ENCODE results near the gene VAV2.

Gene VAV2

DNA sequence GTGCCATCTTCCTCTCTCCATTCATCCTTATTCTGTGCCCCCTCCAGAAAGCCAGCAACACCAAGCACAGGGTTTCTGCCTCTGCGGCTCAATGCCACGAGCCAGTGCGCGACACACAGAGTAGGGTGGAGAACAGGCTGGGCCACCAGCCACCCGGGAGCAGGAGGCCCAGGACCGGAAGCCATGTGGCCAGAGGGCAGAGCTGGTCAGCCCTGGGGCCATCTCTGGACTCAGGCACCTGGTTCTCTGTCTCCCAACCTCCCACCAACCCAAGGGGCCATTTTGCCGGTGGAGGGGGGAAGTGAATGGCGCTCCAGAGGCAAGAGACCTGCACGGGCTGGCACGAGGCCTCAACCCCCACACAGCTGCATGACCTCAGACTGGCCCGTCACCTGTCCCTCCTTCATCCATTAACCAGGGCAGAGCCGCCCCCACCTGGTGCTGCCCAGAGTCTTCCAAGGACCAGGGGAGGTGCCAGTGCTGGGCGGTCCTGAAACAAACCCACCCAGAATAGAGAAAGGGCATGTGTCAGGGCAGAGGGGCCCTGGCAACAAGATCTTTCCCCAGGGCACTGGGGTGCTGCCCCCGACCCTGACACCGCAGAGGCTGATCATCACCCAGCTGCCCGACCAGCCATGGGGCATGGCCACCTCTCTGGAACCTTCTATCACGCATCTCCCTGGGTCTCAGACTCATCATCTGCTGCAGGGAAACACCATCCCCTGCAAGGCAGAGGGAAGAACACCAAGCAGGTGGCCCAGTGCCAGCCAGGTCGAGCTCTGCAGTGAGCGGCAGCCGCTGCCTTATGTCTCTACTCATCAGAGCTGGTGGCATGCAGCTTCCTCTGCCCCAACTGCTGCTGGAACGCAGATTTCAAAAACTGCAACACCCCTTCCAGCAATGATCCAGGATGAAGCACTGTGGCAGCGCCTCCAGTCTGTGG, 11.9 kb downstream of the VAV2 start:
- DNase-seq: no peak

DNA sequence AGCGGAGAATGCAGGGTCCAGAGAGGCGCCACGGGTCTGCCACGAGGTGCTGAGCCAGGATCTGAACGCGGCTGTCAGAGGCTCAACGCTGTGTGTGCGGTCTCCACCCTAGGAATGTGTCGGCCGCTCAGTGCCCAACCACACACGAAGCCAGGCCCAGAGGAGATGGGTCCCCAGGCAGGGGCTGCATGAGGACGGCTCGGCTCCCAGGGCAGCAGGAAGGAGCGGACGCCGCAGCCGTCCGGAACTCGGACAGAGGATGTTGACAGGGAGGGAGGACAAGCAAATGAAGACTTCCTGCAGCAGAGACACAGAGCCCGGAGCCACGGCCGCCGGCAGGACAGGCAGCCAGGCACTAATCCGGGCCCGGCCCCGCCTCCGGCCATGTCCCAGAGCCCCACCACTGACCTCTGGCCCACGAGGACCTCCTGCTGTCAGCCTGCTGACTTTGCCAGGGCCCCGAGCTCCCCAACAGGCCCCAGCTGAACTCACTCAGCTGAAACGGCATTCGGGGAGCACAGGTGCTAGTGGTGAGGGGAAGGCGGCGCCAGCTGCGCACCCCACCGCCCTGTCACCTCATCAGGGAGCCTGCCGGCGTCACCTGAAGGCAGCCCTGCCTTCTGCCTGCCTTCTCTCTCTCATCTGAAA, 12.7 kb downstream of the VAV2 start:
- DNase-seq: no peak

DNA sequence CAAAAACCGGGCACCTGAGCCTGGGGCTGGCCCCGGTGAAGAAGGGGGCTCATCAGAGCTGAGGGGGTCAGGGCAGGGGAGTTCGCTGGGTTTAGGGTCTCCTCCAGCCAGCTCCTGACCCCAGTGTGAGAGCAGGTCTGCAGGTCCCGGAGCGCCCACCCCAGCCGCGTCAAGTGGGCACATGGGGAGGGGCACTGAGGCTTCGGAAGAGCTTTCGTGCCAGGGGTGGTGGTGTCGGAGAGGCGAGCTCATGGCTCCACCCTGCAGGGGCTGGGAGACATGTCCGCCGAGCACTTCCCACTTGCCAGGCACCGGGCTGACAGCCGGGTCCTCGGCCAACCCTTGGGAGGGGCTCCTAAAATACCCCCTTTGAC, 13.2 kb downstream of the VAV2 start:
- DNase-seq: no peak

DNA sequence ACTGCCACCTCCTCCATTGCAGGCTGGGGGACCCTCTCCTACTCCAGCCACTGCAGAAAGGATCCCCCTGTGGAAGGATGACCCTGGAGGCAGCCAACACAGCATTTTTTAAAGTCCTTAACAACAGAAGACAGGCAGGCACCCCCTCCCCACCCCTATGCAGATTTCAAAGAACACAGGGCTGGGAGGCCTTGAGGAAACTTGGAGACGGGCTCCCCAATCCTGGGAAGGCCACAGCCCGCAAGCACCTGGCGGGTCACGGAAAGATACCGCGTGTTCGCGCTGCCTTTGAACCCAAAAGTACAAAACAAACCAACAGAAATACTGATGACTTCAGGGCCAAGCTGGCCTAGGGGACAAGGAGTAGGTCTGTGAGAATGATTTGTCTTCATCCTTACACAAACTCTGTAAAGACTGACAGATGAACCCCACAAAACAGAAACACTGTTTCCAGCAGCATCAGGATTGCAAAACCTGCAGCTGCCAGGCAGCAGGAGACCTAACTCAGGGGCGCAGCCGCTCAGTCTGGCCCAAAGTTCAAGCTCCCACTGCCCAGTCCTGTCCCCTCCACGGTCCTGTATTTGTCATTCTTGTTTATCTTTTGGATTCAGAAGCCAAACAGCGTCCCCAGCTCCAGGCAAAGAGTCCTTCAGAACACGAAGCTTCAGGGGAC, 13.8 kb downstream of the VAV2 start:
- no peak for DNase-seq

DNA sequence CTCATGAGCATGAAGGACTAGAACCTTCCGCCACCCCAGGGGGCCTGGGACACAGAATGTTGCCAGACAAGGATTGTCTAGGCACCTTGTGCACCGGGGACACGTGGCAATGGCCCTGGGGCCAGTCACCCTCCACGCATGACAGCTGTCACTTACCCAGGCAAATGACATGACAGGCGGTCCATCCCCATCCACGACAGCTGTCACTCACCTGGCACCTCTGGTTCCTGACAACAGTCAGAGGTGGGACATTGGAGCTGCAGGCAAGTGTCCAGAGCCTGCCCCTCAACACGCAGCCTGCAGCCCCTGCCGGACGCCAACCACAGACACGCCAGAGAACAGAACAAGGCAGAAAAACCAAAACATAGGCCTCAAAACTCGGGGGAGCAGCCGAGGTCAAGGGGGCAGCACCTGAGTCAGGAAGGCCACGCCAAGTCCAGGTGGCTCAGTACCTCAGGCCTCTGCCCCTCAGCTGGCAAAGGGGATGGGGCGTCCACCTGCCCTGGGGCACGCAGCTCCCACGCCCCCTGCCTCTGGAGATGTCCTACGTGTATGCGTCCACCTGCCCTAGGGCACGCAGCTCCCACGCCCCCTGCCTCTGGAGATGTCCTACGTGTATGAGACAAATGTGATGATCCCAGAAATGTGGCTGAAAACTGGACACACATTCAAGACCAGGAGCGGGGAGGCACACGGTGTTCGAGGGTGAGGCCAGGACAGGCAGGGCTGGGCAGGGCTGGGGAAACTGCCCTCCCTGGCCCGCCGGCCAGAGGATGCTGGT, 14.5 kb downstream of the VAV2 start:
- no peak for DNase-seq

DNA sequence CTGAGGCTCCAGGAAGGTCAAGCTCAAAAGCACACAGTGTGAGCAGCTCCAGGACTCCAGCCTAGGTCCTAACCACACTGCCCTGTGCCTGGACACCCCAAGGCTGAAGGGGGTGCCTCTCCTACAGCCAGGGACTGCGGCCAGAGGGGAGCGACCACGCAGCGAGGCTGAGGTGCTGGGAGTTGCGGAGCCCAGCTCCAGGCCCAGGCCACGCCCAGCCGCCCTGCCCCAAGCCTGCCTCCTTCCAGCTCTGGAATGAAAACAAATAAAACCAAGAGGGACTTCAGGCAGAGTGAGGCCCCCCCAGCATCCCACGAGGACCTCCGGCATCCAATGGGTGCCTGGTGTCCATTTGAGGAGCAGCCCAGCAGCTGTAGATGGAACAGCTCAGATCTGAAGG, 15.2 kb downstream of the VAV2 start:
- DNase-seq: no peak

DNA sequence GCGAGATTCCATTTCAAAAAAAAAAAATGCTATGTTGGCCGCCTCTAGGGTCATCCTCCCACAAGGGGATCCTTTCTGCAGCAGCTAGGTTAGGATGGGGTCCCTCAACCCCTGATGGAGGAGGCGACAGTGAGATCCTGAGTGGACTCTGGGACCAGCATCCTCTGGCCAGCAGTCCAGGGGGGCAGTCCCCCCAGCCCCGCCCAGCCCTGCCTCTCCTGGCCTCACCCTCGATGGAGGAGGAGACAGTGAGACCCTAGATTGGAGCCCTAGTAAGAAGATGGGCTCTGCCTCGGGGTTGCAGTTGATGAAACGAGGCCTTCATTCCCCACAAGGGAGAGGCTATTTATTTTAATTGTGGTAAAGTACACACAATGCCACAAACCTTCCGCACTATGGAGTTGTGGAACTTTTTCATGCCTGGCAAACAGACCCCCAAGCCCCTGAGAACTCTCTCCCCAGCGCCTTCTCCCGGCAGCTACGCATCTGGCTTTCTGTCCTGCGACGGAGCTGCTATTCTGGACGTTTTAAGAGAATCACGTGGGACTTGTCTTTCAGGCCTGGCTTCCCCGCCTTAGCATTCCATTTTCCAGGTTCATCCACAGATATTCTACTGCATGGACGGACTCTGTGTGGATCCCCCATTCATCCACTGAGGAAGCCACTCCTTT, 15.8 kb downstream of the VAV2 start:
- no peak for DNase-seq

DNA sequence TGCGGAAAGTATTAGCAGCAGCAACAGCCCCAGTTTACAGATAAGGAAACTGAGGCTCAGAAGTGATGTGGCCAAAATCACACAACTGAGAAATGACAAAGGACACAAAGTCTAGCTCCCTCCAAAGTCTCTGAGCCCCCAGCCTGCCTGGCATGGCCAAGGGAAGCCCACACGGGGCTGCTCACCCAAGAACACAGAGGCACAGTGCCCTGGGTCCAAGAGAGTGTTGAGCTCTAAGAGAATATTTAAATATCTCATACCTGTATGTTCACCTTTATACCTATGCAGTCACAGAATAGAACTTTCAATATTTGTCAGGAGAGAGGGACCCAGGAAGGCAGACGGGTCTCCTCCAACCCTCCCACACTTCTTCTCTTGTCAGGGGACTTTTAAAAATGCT, 16.6 kb downstream of the VAV2 start:
- DNase-seq: no peak

DNA sequence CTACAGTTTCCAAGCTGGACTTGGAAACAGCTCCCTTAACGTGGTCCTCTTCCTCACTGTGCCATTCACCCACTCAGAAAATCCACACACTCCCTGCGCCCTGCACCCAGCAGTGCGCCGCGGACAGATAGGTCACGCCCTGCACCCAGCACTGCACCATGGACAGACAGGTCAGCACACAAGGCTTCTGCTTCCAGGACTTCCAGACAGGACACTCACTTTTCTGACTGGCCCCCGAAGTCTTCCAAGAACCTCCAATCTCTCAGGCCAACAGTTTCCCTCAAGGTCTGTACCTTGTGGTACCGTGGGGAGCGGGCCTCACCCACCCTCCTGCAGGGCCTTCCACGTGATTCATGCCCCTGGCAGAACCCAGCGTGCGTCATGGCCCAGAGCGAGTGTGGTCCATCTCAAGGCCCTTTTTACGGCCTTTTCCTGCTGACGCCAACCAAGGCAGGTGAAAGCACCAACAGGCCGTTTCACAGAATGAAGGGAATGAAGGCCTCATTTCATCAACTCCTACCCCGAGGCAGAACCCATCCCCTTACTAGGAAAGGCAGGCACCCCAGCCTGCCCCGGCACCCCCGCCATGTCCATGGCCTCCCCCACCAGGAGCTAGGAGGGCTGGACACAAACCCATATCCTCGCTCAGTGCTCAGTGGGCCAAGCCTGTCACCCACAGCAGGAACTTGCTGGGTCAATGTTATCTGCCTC, 17.3 kb downstream of the VAV2 start:
- DNase-seq: no peak

DNA sequence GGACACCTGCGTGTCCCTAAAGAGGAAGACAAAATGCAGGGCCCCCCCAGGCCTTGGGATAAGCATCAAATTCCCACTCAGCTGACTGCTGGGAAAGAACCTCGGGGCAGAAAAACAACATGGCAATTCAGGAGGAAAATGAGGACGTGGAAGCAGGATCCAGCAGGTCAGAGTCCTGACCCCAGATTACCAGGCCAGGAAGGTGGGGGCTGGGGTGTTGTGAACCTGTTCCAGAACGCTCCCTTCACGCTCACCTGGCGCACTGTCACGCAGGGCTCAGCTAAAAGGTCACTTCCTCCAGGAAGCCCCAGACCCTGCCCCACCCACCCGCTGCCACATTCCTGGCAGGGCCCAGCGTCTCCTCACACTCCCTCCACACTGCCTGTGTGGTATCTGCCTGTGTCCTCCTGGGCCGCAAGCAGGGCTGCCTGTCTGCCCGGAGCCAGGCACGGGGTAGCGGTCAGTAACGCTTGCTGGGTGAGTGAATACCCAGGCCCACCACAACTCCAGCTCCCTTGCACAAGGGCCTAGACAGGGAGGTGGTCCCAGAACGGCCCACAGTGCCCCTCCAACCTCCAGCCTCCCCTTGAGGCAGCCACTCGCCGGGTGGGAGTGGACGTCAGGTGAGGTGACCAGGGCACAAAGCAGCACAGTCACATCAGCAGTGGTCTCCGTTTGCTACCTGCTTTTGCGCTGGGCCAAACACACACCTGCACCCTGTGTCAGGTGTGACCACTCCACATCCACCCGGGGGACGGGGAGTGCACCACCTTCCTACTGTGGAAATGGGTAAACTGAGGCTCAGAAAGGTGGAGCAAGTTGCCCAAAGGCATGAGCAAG, 18.1 kb downstream of the VAV2 start:
- no peak for DNase-seq

DNA sequence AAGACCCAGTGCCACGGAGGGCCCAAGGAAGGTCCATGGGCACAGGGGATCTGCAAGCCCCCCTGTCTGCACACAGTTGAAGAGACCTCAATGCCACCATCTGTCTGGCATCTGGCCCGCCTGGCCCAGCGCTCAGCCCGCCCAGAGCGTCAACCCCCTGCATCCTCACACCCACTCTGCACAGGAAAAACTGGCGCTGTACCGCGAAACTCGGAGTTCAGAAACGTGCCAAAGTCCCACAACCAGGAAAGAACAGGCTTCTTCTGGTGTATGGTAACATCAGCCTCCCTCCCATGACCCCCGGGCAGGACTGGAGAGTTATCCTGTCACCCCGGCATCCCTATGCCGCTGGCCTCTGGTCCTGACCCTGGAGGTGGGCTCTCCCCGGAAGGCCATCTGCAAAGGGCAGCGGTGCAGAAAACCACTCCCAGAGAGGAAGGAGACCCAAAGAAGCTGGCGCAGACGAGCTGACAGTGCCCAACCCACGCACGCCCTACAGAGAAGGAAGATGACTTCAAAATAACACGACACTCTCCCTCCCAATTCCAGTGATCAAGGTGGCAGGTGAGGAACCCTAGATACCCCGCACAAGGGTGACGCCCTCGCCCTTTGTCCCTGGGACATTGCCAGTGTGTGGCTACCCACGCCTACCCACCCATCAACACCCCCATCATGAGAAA, 18.9 kb downstream of the VAV2 start:
- no peak for DNase-seq

DNA sequence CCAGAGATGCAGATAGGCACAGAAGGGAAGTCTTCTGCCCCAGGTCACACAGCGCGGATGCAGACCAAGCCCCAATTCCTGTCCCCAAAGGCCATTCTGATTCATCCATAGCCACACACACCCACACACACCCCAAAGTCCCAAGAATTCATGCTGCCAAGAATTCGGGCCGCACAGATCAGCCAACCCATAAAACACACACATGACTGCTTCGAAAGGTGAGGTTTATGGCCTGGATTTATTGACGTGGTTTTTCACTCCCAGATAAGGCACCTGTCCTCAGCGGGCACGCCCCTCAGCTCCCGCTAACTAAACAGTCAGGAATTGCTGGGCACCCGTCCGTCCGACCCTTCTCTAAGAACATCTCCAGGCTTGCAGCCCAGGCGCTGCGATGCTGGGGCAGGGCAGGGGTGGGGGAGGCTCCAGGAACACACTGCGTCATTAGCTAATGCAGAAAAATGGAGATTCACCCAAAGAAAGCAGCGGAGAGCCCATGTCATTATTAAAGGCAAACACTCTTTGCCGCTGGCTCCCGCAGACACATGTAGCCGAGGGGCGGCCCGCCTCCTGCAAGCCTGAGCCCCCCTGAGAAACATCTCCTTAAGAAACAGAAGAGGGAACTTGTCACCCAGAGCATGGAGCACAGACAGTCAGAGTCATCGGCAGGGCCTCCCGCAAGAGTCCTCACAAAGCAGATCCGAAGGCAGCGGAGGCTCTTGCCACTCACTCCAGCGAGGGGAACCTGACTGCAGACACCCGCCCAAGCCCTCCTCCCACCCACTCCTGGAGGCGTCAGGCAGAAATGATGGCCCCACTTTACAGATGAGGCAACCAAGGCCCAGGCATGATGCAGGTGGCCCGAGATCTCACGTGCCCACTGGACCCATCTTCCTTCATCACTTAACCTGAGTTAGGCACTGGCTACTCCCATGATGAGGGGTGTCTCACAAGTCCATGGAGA, 19.9 kb downstream of the VAV2 start:
- no peak for DNase-seq

DNA sequence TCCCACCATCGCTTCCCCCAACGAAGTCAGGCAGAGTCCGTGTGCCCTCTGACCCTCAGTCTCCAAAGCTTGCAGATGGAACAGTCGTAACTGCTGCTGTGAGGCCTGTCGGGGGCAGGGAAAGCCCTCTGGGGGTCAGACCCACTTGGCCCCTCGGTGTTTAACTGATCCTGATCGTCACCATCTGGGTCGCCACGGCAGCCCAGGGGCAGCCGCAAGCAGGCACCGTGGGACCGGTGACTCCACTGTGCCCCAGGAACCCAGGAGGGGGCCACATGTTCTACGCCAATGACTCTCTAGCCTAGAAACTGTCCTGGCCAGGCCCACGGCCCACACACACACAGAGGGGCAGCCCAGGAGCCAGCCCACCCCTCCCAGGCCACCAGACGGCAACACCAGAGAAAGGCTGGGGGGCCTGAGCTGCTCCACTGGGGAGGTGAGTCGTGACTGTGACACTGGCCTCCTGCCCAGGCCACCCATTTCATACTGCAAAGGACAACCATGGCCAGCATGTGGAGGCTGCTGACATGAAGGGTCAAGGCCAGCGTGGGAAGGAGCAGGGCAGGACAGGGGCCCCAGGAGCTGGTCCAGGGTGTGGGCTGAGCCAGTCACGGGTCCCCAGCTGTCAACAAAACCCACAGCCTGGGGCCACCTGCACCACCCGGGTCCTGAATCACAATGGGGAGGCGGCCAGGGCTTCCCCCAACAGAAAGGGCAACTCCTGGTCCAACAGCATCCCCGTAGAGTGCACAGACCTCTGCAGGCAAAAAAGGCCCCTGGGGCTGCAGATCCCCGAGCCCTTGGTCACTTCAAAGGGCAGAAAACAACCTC, 20.8 kb downstream of the VAV2 start:
- DNase-seq: no peak

DNA sequence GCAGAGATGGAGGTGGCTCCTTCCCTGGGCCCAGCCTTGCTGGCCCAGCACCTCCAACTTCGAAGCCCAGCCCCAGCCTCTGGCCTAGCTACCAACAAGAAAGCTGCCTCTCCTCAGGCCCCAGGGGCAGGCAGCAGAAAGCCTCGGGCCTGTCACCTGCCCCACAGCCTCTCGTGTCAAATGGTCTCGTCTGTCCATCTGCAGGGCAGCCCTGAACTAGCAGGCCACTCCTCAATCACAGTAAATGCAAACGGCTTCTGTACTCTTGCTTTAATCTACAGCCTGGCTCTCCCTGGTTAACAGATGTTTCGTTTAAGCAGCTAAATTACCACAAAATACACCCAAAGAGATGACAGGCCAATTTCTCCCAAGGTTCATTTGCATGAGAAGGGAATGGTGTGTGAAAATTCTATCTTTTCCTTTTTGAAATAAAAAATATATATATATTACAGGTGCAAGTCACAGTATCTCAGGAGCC, 21.5 kb downstream of the VAV2 start:
- no peak for DNase-seq

DNA sequence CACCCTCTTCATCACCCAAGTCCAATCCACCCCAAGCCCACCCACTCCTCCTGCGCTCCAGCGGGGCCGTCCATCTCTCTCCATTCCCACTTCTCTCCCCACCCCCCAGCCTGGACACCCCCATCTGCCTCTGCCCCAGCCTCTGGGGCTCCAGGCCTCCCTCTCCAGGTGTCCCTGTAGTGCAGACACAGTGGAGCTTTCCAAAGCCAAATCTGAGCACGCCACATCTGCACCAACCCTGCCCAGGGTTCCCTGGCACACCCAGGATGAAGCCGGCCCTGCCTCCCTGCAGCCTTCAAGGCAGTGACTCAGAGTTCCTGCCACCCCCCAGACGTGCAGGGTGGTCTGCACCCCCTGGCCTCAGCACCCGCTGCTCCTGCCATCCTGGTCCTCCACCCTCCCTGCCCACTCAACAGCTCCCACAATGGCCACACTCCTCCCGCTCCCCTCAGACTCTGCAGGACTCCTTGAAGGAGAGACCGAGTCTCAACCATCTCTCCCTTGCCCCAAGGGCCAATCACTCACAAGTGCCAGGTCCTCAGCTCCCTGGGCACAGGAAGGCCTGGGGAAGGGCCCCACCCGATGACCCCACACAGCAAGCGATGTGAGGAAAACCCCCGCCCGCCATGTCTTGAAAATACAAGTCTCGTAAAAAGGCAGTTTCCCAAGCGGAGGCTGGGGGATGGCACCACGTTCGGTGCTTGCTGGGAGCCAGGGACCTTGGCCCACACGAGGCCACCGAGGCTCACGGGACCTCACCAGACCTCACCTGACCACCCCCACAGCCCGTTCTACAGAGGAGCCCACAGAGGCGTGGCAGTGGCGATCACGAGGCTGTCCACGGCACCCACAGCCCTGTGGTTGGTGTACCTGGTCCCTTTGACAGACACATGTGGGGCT, 22.2 kb downstream of the VAV2 start:
- no peak for DNase-seq

DNA sequence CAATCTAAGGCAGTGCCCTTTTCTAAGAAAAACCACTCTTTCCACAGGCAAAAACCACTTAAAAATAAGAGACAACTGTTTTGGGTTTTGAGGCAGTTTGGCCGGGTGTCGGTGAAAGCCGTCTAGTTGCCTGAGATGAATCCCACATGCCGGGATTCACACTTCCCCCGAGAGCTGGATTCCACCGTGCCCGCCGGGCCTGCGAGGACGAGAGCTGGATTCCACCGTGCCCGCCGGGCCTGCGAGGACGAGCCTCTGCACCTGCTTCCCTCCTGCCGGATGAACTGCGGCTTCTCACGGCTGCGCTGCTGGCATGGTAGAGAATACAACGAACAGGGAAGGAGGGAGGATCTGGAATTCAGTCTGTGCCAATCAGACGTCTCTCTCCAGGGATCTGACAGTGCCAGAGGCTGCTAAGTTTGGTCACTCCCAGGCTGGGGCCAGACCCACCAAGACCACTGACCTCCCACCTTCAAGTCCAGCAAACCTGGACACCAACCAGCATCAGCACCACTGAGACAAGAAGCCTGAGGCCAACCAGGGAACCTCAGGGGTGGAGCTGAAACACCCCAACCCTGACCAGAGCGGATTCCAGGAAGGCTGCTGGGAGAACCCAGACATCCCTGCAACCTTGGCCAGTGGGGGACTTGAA, 23.0 kb downstream of the VAV2 start:
- no peak for DNase-seq

Data from EL (cell line).